Neural cell (in vitro differentiated cells): ENCODE measurements around the gene ARID1B. TPM values are rescaled to one million over a fixed set of nuclear protein-coding genes. Genes with fewer than 3 reads are reported as not detected.

Experiments used
- H2AFZ ChIP-seq: fragments of 200-600, 300-800 bp; sonication (generic), shearing (Covaris generic); 2 replicates; pipeline ENCODE4 v1.6.0; 2014; ENCODE audit warnings: low read depth, mild to moderate bottlenecking, antibody characterized with exemption, low read length, moderate library complexity
- H3F3A ChIP-seq: fragments of 200-600 bp; shearing (Covaris generic); 2 replicates; pipeline ENCODE4 v1.6.1; 2016; ENCODE audit warnings: mild to moderate bottlenecking, moderate library complexity, mixed read lengths, antibody characterized with exemption, low read length; ENCODE audit not compliant: insufficient read depth, poor library complexity, severe bottlenecking
- H3K27ac ChIP-seq: fragments of 200-600, 300-800 bp; sonication (generic), shearing (Covaris generic); 2 replicates; pipeline ENCODE4 v1.5.1; 2014; ENCODE audit warnings: mild to moderate bottlenecking, low read length, moderate library complexity
- H3K27me3 ChIP-seq: fragments of 300-800, 200-600 bp; sonication (generic), shearing (Covaris generic); 2 replicates; pipeline ENCODE4 v1.6.0; 2014; ENCODE audit warnings: mild to moderate bottlenecking, low read depth, low read length, moderate library complexity; ENCODE audit not compliant: insufficient read depth
- H3K36me3 ChIP-seq: fragments of 300-800, 200-600 bp; sonication (generic), shearing (Covaris generic); 2 replicates; pipeline ENCODE4 v1.5.1; 2014; ENCODE audit warnings: mild to moderate bottlenecking, antibody characterized with exemption, low read length, moderate library complexity; ENCODE audit not compliant: insufficient read depth
- H3K4me2 ChIP-seq: fragments of 300-800, 200-600 bp; sonication (generic), shearing (Covaris generic); 2 replicates; pipeline ENCODE4 v1.6.0; 2014; ENCODE audit warnings: mild to moderate bottlenecking, low read length
- H3K4me3 ChIP-seq: fragments of 300-800, 200-600 bp; sonication (generic), shearing (Covaris generic); 2 replicates; pipeline ENCODE4 v1.5.1; 2014; ENCODE audit warnings: mild to moderate bottlenecking, low read length, moderate library complexity
- H3K79me2 ChIP-seq: fragments of 200-600 bp; shearing (Covaris generic); replicated peaks from 2 replicates; pipeline ENCODE4 v1.6.0; 2014; ENCODE audit warnings: mild to moderate bottlenecking, low read length, moderate library complexity; ENCODE audit not compliant: insufficient read depth
- H3K9ac ChIP-seq: fragments of 300-800, 200-600 bp; sonication (generic), shearing (Covaris generic); 2 replicates; pipeline ENCODE4 v1.6.1; 2016; ENCODE audit warnings: mild to moderate bottlenecking, low read length, mixed read lengths
- H3K9me2 ChIP-seq: fragments of 200-600 bp; shearing (Covaris generic); 2 replicates; pipeline ENCODE4 v1.6.1; 2016; ENCODE audit warnings: mild to moderate bottlenecking, low read length, mixed read lengths; ENCODE audit not compliant: insufficient read depth
- H3K9me3 ChIP-seq: fragments of 200-600, 300-800 bp; sonication (generic), shearing (Covaris generic); 2 replicates; pipeline ENCODE4 v1.6.1; 2016; ENCODE audit warnings: mild to moderate bottlenecking, mixed run types, low read length, moderate library complexity, mixed read lengths
- H4K20me1 ChIP-seq: fragments of 200-600 bp; shearing (Covaris generic); 2 replicates; pipeline ENCODE4 v1.6.1; 2016; ENCODE audit warnings: mild to moderate bottlenecking, mixed run types; ENCODE audit not compliant: insufficient read depth
- EP300 ChIP-seq: fragments of 450-650 bp; conservative IDR thresholded peaks from 2 replicates; pipeline ENCODE4 v1.6.1; 2014; ENCODE audit warnings: antibody characterized with exemption, mild to moderate bottlenecking, moderate library complexity; ENCODE audit not compliant: poor library complexity, severe bottlenecking
- EZH2 ChIP-seq: fragments of 200-600, 300-800 bp; shearing (Covaris generic), sonication (generic); IDR thresholded peaks from 2 replicates; pipeline ENCODE4 v1.6.1; 2014; ENCODE audit warnings: antibody characterized with exemption, low read length, borderline replicate concordance, mild to moderate bottlenecking; ENCODE audit not compliant: insufficient read depth, poor library complexity, severe bottlenecking
- MXI1 ChIP-seq: fragments of 450-650 bp; conservative IDR thresholded peaks from 2 replicates; pipeline ENCODE4 v1.6.1; 2014; ENCODE audit warnings: antibody characterized with exemption, mild to moderate bottlenecking; ENCODE audit not compliant: poor library complexity, severe bottlenecking
- POLR2AphosphoS5 ChIP-seq: IDR thresholded peaks from 2 replicates; pipeline ENCODE4 v1.6.1; 2012
- SMC3 ChIP-seq: fragments of 450-650 bp; conservative IDR thresholded peaks from 2 replicates; pipeline ENCODE4 v1.6.1; 2014; ENCODE audit warnings: antibody characterized with exemption, mild to moderate bottlenecking, moderate library complexity; ENCODE audit not compliant: poor library complexity
- TAF1 ChIP-seq: IDR thresholded peaks from 2 replicates; pipeline ENCODE4 v1.6.1; 2012; ENCODE audit warnings: low read depth
- polyA plus RNA-seq: library from polyadenylated mRNA; depleted of rRNA; stranded (reverse); fragments of >200 nt; gene quantifications from 2 replicates; pipeline ENCODE4 v1.2.3, GENCODE V29; 2014
- TF ChIP-seq, protein P1 (sequence below): fragments of 450-650 bp; IDR thresholded peaks from 2 replicates; pipeline ENCODE4 v1.5.1; 2014; ENCODE audit warnings: antibody characterized with exemption, mild to moderate bottlenecking, moderate library complexity; ENCODE audit not compliant: poor library complexity, severe bottlenecking

ARID1B gene
- polyA plus RNA-seq, 1 donor from 2014 or later, result 35.0 TPM

DNA sequence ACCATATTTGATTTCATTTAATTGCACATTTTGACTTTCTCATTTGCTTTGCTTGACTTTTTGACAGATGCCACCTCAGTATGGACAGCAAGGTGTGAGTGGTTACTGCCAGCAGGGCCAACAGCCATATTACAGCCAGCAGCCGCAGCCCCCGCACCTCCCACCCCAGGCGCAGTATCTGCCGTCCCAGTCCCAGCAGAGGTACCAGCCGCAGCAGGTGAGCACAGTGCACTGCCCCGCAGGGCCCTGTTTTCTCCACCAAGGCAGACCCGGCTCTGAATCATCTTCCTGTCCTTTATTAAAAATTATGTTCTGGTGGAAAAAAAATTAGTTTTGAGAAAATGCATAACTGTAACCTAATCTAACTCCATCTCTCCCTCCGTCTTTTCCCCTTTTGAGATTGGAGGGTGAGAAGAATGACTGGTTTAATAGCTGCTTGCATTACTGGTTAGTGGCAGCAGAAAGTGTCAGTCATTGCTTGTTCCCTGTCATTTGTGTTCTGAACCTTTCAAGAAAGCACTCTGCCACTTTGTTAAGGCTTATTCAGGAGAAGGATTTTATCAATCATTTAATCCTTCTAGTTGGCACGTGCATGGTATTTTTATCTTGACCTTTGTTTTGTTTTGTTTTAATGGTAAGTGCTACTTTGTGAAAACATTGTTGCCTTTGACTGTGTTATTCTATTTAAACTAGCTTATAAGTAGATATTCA lies 124.3 kb downstream of the ARID1B start:
- peak overlapping the region; percentile 54 for H3K4me3 ChIP-seq
- peak overlapping the region; percentile 69 for H3K27ac ChIP-seq
- H3K9ac ChIP-seq, result peak overlapping the region; percentile 49
- H3K36me3 ChIP-seq, result no peaks in the 10 kb centered on the region
- H3F3A ChIP-seq, result peaks cover 3% of the 10 kb centered on the region
- no peaks in the 10 kb centered on the region for H4K20me1 ChIP-seq
- peak overlapping the region; percentile 47 for H3K4me2 ChIP-seq
- peaks cover 19% of the 10 kb centered on the region for H3K79me2 ChIP-seq
- no peak overlapping the region for H2AFZ ChIP-seq
- H3K9me2 ChIP-seq, result no peaks in the 10 kb centered on the region
- no peaks in the 10 kb centered on the region for H3K9me3 ChIP-seq
- TF ChIP-seq POLR2AphosphoS5, result peak; percentile 84
- TF ChIP-seq TAF1, result no peak
- TF ChIP-seq MXI1, result peak; percentile 46
- TF ChIP-seq EP300, result peak; percentile 94
- TF ChIP-seq, protein P1, sequence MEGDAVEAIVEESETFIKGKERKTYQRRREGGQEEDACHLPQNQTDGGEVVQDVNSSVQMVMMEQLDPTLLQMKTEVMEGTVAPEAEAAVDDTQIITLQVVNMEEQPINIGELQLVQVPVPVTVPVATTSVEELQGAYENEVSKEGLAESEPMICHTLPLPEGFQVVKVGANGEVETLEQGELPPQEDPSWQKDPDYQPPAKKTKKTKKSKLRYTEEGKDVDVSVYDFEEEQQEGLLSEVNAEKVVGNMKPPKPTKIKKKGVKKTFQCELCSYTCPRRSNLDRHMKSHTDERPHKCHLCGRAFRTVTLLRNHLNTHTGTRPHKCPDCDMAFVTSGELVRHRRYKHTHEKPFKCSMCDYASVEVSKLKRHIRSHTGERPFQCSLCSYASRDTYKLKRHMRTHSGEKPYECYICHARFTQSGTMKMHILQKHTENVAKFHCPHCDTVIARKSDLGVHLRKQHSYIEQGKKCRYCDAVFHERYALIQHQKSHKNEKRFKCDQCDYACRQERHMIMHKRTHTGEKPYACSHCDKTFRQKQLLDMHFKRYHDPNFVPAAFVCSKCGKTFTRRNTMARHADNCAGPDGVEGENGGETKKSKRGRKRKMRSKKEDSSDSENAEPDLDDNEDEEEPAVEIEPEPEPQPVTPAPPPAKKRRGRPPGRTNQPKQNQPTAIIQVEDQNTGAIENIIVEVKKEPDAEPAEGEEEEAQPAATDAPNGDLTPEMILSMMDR, result no peak
- no peaks in the 10 kb centered on the region for H3K27me3 ChIP-seq

DNA sequence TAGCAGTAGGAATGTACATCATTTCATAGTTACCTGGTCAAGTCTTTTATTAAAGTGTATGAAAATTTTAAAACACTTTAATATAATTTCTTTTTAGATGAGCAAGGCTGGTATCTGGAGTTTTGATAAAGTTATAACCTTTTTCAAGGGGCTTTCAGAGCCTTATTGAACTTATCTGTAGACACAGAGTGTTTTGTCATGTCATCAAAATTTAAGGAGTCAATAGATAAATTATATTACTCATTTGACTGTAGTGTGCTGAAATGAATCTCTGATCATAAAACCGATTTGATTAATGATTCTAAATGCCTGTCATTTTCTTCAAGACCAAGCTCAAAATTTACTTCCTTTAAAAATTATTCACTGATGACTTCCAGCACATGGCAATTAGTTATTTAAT lies 125.6 kb downstream of the ARID1B start:
- no peak overlapping the region for H2AFZ ChIP-seq
- no peaks in the 10 kb centered on the region for H4K20me1 ChIP-seq
- peak overlapping the region; percentile 47 for H3K4me2 ChIP-seq
- H3K9ac ChIP-seq, result no peak overlapping the region
- H3K79me2 ChIP-seq, result peaks cover 19% of the 10 kb centered on the region
- TF ChIP-seq, protein P1, result no peak
- no peak for TF ChIP-seq EZH2
- TF ChIP-seq SMC3, result no peak
- no peak for TF ChIP-seq EP300
- no peaks in the 10 kb centered on the region for H3K36me3 ChIP-seq
- no peaks in the 10 kb centered on the region for H3K9me2 ChIP-seq
- H3F3A ChIP-seq, result peaks cover 3% of the 10 kb centered on the region
- no peaks in the 10 kb centered on the region for H3K27me3 ChIP-seq
- no peaks in the 10 kb centered on the region for H3K9me3 ChIP-seq
- H3K4me3 ChIP-seq, result peak overlapping the region; percentile 54
- H3K27ac ChIP-seq, result peak overlapping the region; percentile 69
